ENCODE measurements around the gene TUBA8.

Gene TUBA8

DNA sequence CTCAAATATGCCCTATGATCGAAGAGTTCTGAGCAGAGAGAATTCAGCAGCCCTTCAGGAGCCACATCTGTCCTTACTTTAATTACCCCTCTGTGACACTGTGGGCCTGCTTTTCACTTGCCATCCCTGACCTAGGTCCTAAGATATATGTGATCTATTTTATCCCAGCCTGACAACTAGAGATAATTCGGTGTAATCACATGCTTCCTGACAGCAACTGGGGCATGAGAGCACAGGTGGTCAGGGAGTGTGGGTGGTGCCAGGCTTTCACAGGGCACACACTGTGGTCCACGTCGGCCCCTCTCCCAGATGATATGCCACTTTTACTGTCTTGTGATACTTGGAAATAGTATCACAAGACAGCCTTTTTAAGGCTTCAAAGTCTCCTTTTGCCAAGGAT lies 3.9 kb downstream of the TUBA8 start:
- Histone ChIP-seq H3K4me3 (ENCODE audit: low read depth in 1 of 2, low read length in 2 of 2) (no peak overlapping the region), H3K4me2 (ENCODE audit: insufficient read depth, low read length) (no peak overlapping the region)
- TF ChIP-seq, protein P1, sequence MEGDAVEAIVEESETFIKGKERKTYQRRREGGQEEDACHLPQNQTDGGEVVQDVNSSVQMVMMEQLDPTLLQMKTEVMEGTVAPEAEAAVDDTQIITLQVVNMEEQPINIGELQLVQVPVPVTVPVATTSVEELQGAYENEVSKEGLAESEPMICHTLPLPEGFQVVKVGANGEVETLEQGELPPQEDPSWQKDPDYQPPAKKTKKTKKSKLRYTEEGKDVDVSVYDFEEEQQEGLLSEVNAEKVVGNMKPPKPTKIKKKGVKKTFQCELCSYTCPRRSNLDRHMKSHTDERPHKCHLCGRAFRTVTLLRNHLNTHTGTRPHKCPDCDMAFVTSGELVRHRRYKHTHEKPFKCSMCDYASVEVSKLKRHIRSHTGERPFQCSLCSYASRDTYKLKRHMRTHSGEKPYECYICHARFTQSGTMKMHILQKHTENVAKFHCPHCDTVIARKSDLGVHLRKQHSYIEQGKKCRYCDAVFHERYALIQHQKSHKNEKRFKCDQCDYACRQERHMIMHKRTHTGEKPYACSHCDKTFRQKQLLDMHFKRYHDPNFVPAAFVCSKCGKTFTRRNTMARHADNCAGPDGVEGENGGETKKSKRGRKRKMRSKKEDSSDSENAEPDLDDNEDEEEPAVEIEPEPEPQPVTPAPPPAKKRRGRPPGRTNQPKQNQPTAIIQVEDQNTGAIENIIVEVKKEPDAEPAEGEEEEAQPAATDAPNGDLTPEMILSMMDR (IDR thresholded peaks at IDR 0.05; ENCODE audit: borderline replicate concordance, extremely low read depth, low read length, poor library complexity, severe bottlenecking), result no peak
- TF ChIP-seq EZH2 (IDR thresholded peaks at IDR 0.05; ENCODE audit: borderline replicate concordance, low read depth, low read length, severe bottlenecking), result no peak

DNA sequence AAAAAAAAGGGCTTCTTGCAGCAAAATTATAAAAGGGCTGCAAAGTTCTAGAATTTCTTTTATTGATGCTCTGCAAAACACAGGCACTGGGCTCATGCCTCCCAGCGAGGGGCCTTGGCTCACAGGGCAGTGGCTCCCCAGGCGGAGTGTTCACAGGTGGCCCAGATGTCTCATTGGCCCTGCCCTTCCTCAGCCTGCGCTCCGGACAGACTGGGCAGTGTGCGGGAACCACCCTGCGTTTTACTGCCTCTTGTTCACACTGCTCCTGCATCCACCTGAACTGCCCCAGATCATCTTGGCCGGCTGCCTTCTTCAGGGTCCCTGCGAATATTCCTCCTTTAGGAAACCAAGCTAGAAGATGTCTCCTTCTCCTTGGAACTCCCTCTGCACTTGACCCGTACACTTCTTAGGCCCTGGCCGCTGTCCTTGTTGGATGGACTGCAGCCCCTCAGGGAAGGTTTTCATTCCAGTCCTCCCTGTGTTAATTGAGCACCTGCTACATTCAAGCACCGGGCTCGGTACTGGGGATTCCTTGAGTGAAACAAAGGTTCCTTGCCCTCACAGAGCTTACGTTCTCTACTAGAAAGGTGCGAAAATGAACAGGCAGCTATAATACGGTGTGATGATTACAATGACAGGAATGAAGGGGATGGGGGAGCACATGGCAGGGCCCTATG lies 4.5 kb downstream of the TUBA8 start:
- DNase-seq (no peak), ATAC-seq (ENCODE audit: insufficient read depth, low read depth) (no peak)
- no peak overlapping the region for H3K4me2 ChIP-seq (ENCODE audit: insufficient read depth, low read length)
- no peaks in the 10 kb centered on the region for H3K79me2 ChIP-seq (ENCODE audit: insufficient read depth, low read length)
- no peaks in the 10 kb centered on the region for H3K36me3 ChIP-seq (ENCODE audit: insufficient read depth, low read length)
- H3K27ac ChIP-seq (ENCODE audit: low read length), result no peak overlapping the region
- no peak overlapping the region for H2AFZ ChIP-seq (ENCODE audit: low read depth, low read length)
- peaks cover 8% of the 10 kb centered on the region for H3K4me1 ChIP-seq (ENCODE audit: insufficient read depth, low read length)
- peaks cover 11% of the 10 kb centered on the region for H3K27me3 ChIP-seq (ENCODE audit: insufficient read depth, low read length, poor library complexity)
- H3K4me3 ChIP-seq (ENCODE audit: low read depth in 1 of 2, low read length in 2 of 2), result no peak overlapping the region
- no peak overlapping the region for H3K9ac ChIP-seq (ENCODE audit: low read depth, low read length)
- no peaks in the 10 kb centered on the region for H3K9me3 ChIP-seq (ENCODE audit: insufficient read depth, low read length, severe bottlenecking)
- TF ChIP-seq, protein P1 (IDR thresholded peaks at IDR 0.05; ENCODE audit: borderline replicate concordance, extremely low read depth, low read length, poor library complexity, severe bottlenecking), result no peak
- TF ChIP-seq EZH2 (IDR thresholded peaks at IDR 0.05; ENCODE audit: borderline replicate concordance, low read depth, low read length, severe bottlenecking), result no peak
- no peaks in the 10 kb centered on the region for H4K20me1 ChIP-seq (ENCODE audit: insufficient read depth, low read length)

More for the DNA sequence above, 3.9 kb downstream of the TUBA8 start:
- DNase-seq (no peak), ATAC-seq (ENCODE audit: insufficient read depth, low read depth) (no peak)
- Histone ChIP-seq H3K27ac (ENCODE audit: low read length) (no peak overlapping the region), H3K27me3 (ENCODE audit: insufficient read depth, low read length, poor library complexity) (peaks cover 13% of the 10 kb centered on the region), H3K9ac (ENCODE audit: low read depth, low read length) (no peak overlapping the region), H4K20me1 (ENCODE audit: insufficient read depth, low read length) (0 out of 2 replicates have a peak, but pooled peaks cover 5% of the 10 kb centered on the region), H2AFZ (ENCODE audit: low read depth, low read length) (no peak overlapping the region), H3K79me2 (ENCODE audit: insufficient read depth, low read length) (no peaks in the 10 kb centered on the region), H3K36me3 (ENCODE audit: insufficient read depth, low read length) (no peaks in the 10 kb centered on the region), H3K4me1 (ENCODE audit: insufficient read depth, low read length) (peaks cover 13% of the 10 kb centered on the region), H3K9me3 (ENCODE audit: insufficient read depth, low read length, severe bottlenecking) (no peaks in the 10 kb centered on the region)

DNA sequence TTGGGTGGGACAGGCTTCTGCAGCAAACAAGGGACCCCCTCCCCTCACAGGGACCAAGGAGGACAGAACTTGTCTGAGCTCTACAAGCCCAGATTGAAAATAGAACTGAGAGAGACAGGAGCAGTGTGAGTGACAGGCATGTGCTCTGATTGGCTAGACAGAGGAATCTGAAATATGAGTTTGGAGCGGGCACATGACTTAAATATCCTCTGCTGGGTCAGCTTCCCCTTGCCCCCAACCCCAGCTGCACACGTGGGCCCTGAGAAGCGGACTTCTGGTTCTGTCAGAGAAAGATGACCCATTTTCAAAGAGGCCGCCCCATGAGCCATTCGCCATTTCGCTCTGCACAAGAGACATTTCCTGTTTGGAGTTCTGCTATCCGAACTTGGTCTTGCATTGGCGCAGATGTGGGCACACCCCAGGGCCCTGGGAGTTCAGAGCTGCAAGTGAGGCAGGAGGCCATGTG lies 5.3 kb downstream of the TUBA8 start:
- Histone ChIP-seq H3K36me3 (ENCODE audit: insufficient read depth, low read length) (no peaks in the 10 kb centered on the region), H4K20me1 (ENCODE audit: insufficient read depth, low read length) (no peaks in the 10 kb centered on the region), H2AFZ (ENCODE audit: low read depth, low read length) (no peak overlapping the region), H3K9ac (ENCODE audit: low read depth, low read length) (no peak overlapping the region), H3K4me3 (ENCODE audit: low read depth in 1 of 2, low read length in 2 of 2) (no peak overlapping the region), H3K27me3 (ENCODE audit: insufficient read depth, low read length, poor library complexity) (peaks cover 3% of the 10 kb centered on the region), H3K9me3 (ENCODE audit: insufficient read depth, low read length, severe bottlenecking) (no peaks in the 10 kb centered on the region), H3K4me1 (ENCODE audit: insufficient read depth, low read length) (0 out of 2 replicates have a peak, but pooled peaks cover 1% of the 10 kb centered on the region), H3K79me2 (ENCODE audit: insufficient read depth, low read length) (no peaks in the 10 kb centered on the region), H3K27ac (ENCODE audit: low read length) (no peak overlapping the region), H3K4me2 (ENCODE audit: insufficient read depth, low read length) (no peak overlapping the region)
- no peak for TF ChIP-seq EZH2 (IDR thresholded peaks at IDR 0.05; ENCODE audit: borderline replicate concordance, low read depth, low read length, severe bottlenecking)
- TF ChIP-seq, protein P1 (IDR thresholded peaks at IDR 0.05; ENCODE audit: borderline replicate concordance, extremely low read depth, low read length, poor library complexity, severe bottlenecking), result no peak
- DNase-seq (no peak), ATAC-seq (ENCODE audit: insufficient read depth, low read depth) (no peak)

All from DND-41 (cell line).